PC-3 (cell line): ENCODE results near the gene PRDM11. TPM values are rescaled to one million over a fixed set of nuclear protein-coding genes. Genes with fewer than 3 reads are reported as not detected.

Source experiments
- ATAC-seq: fragments of 200-7000 bp; cut with Tn5 transposase; 2 replicates; pipeline ENCODE4 v1.9.1; 2020; ENCODE audit warnings: mild to moderate bottlenecking, moderate library complexity
- BruUV-seq: library from RNA; stranded (reverse); fragments of 400-500 nt; replicated peaks from 2 replicates; lab custom pipeline; 2021; lab: Mats Ljungman, UMichigan
- CTCF ChIA-PET: fragments of 300-600 bp; sonication (Branson Sonifier 250); formaldehyde crosslinking; loops from one replicate; lab custom pipeline; 2022; ENCODE audit warnings: antibody characterized with exemption; lab: Charles Lee
- POLR2A ChIA-PET: fragments of 300-600 bp; sonication (Branson Sonifier 250); formaldehyde crosslinking; loops from one replicate; lab custom pipeline; 2022; ENCODE audit warnings: antibody characterized with exemption; ENCODE audit not compliant: unreplicated experiment; lab: Charles Lee
- DNase-seq: peaks from one replicate; pipeline ENCODE4 v3.0.0-alpha.2; 2015
- H2AFZ ChIP-seq: fragments of 300-600 bp; sonication (generic); 2 replicates; pipeline ENCODE4 v1.6.0; 2016; ENCODE audit warnings: antibody characterized with exemption, low read length
- H3F3A ChIP-seq: fragments of 300-600 bp; sonication (generic); one replicate; pipeline ENCODE4 v1.6.0; 2017; ENCODE audit warnings: antibody characterized with exemption, low read length, control low read depth, mild to moderate bottlenecking; ENCODE audit not compliant: unreplicated experiment
- H3K27ac ChIP-seq: fragments of 300-600 bp; sonication (generic); 2 replicates; pipeline ENCODE4 v1.5.1; 2016; ENCODE audit warnings: mild to moderate bottlenecking, low read length
- H3K27me3 ChIP-seq: fragments of 300-600 bp; sonication (generic); 2 replicates; pipeline ENCODE4 v1.6.1; 2016; ENCODE audit warnings: low read length, mixed read lengths
- H3K36me3 ChIP-seq: fragments of 300-600 bp; sonication (generic); 2 replicates; pipeline ENCODE4 v1.6.1; 2016; ENCODE audit warnings: low read depth, mixed run types, low read length, mixed read lengths
- H3K4me1 ChIP-seq: fragments of 300-600 bp; sonication (generic); 2 replicates; pipeline ENCODE4 v1.5.1; 2016; ENCODE audit warnings: low read length; ENCODE audit not compliant: insufficient read depth
- H3K4me2 ChIP-seq: fragments of 300-600 bp; sonication (generic); 2 replicates; pipeline ENCODE4 v1.6.0; 2016; ENCODE audit warnings: low read length
- H3K4me3 ChIP-seq: fragments of 300-600 bp; sonication (generic); 2 replicates; pipeline ENCODE4 v1.5.1; 2016; ENCODE audit warnings: mild to moderate bottlenecking, low read length, mixed read lengths
- H3K79me2 ChIP-seq: fragments of 300-600 bp; sonication (generic); 2 replicates; pipeline ENCODE4 v1.6.1; 2017; ENCODE audit warnings: low read length, mixed read lengths
- H3K9ac ChIP-seq: fragments of 300-600 bp; sonication (generic); 2 replicates; pipeline ENCODE4 v1.6.0; 2016; ENCODE audit warnings: mild to moderate bottlenecking, low read length
- H3K9me2 ChIP-seq: fragments of 300-600 bp; sonication (generic); replicated peaks from 2 replicates; pipeline ENCODE4 v1.6.1; 2016; ENCODE audit warnings: mixed run types, low read length, mixed read lengths
- H3K9me3 ChIP-seq: fragments of 300-600 bp; sonication (generic); 2 replicates; pipeline ENCODE4 v1.6.1; 2016; ENCODE audit warnings: low read length, mixed read lengths
- H4K20me1 ChIP-seq: fragments of 300-600 bp; sonication (generic); 2 replicates; pipeline ENCODE4 v1.6.1; 2016; ENCODE audit warnings: low read length, mixed read lengths
- CTCF ChIP-seq: fragments of 300-600 bp; sonication (generic); conservative IDR thresholded peaks from 2 replicates; pipeline ENCODE4 v1.5.1; 2017; ENCODE audit warnings: antibody characterized with exemption, low read depth, mild to moderate bottlenecking, low read length
- EZH2 ChIP-seq: fragments of 300-600 bp; sonication (generic); IDR thresholded peaks from one replicate; pipeline ENCODE4 v1.6.1; 2017; ENCODE audit warnings: antibody characterized with exemption, mild to moderate bottlenecking, low read length; ENCODE audit not compliant: unreplicated experiment
- EZH2phosphoT487 ChIP-seq: fragments of 300-600 bp; sonication (generic); IDR thresholded peaks from 2 replicates; pipeline ENCODE4 v1.6.1; 2018; ENCODE audit warnings: mild to moderate bottlenecking, antibody characterized with exemption, low read length, borderline replicate concordance
- intact Hi-C: fragments of 100-400 bp; cut with micrococcal nuclease; formaldehyde crosslinking; loops from 2 replicates; pipeline ENCODE4 v1.9.0; 2023
- total RNA-seq: library from RNA; depleted of rRNA; stranded (reverse); fragments of >200 nt; gene quantifications from 2 replicates; pipeline ENCODE4 v1.2.3, GENCODE V29; 2014

The PRDM11 gene
- total RNA-seq, 1 experiment from 2014 or later, result 5.0 TPM

GRCh38 chr11:45152740-45153595 is 6.5 kb downstream of the PRDM11 start:
- no peaks in the 10 kb centered on the region for H4K20me1 ChIP-seq
- peaks cover 4% of the 10 kb centered on the region; the same call in 1 of the 2 replicates for H3K4me1 ChIP-seq

GRCh38 chr11:45154276-45154675 is 7.8 kb downstream of the PRDM11 start:
- Histone ChIP-seq H3F3A (no peaks in the 10 kb centered on the region), H2AFZ (no peak overlapping the region), H3K9me2 (no peaks in the 10 kb centered on the region), H3K27ac (no peak overlapping the region), H3K36me3 (no peaks in the 10 kb centered on the region), H3K4me1 (no peaks in the 10 kb centered on the region), H3K4me3 (no peak overlapping the region), H3K9ac (no peak overlapping the region), H4K20me1 (no peaks in the 10 kb centered on the region), H3K9me3 (no peaks in the 10 kb centered on the region), H3K4me2 (no peak overlapping the region), H3K79me2 (peaks cover 11% of the 10 kb centered on the region; the same call in 1 of the 2 replicates), H3K27me3 (no peaks in the 10 kb centered on the region)
- intact Hi-C loops, result no loop called here
- POLR2A ChIA-PET, result no interaction called here
- ATAC-seq, result no peak
- no peak for DNase-seq
- no peak for TF ChIP-seq EZH2phosphoT487
- no peak for TF ChIP-seq EZH2
- TF ChIP-seq CTCF, result no peak
- CTCF ChIA-PET, result no interaction called here
- no TSS peak for BruUV-seq

More at GRCh38 chr11:45152740-45153595, 6.5 kb downstream of the PRDM11 start:
- H3K27ac ChIP-seq, result no peak overlapping the region
- no peak overlapping the region for H2AFZ ChIP-seq
- no peak overlapping the region for H3K4me2 ChIP-seq
- no peak for DNase-seq
- CTCF ChIA-PET, result interaction anchor here (0.7 kb wide), 1 partner anchor 27 kb away, joined by 3 read pairs; no protein-coding TSS in a partner anchor
- H3F3A ChIP-seq, result no peaks in the 10 kb centered on the region
- intact Hi-C loops, result no loop called here
- no peaks in the 10 kb centered on the region for H3K9me3 ChIP-seq
- TF ChIP-seq EZH2 (no peak), EZH2phosphoT487 (no peak), CTCF (no peak)
- no peaks in the 10 kb centered on the region for H3K36me3 ChIP-seq
- no peak for ATAC-seq
- no peaks in the 10 kb centered on the region for H3K9me2 ChIP-seq
- H3K9ac ChIP-seq, result no peak overlapping the region
- no TSS peak for BruUV-seq
- no peak overlapping the region for H3K4me3 ChIP-seq
- no peaks in the 10 kb centered on the region for H3K27me3 ChIP-seq
- POLR2A ChIA-PET, result no interaction called here
- peaks cover 24% of the 10 kb centered on the region for H3K79me2 ChIP-seq

- no TSS peak for BruUV-seq
- TF ChIP-seq EZH2phosphoT487, result no peak
- no peak for TF ChIP-seq CTCF
- no peak for TF ChIP-seq EZH2
Observed at GRCh38 chr11:45155058-45155551, 8.7 kb downstream of the PRDM11 start.

More at GRCh38 chr11:45155058-45155551, 8.7 kb downstream of the PRDM11 start:
- no peaks in the 10 kb centered on the region for H3F3A ChIP-seq
- H3K4me3 ChIP-seq, result no peak overlapping the region
- no peaks in the 10 kb centered on the region for H3K9me3 ChIP-seq
- H3K27me3 ChIP-seq, result no peaks in the 10 kb centered on the region
- no peak overlapping the region for H3K4me2 ChIP-seq
- no peak for ATAC-seq
- CTCF ChIA-PET, result no interaction called here
- H3K79me2 ChIP-seq, result peaks cover 4% of the 10 kb centered on the region; the same call in 1 of the 2 replicates
- H3K9me2 ChIP-seq, result no peaks in the 10 kb centered on the region
- no peak for DNase-seq
- H2AFZ ChIP-seq, result no peak overlapping the region
- no peak overlapping the region for H3K9ac ChIP-seq
- no peak overlapping the region for H3K27ac ChIP-seq
- no peaks in the 10 kb centered on the region for H4K20me1 ChIP-seq
- H3K4me1 ChIP-seq, result no peaks in the 10 kb centered on the region
- POLR2A ChIA-PET, result interaction anchor here (0.6 kb wide), 1 partner anchor 10 kb away, joined by 3 read pairs; no protein-coding TSS in a partner anchor
- no peaks in the 10 kb centered on the region for H3K36me3 ChIP-seq
- intact Hi-C loops, result no loop called here
